ENCODE results near the gene EIF6. TPM values are rescaled to one million over a fixed set of nuclear protein-coding genes. Genes with fewer than 3 reads are reported as not detected.
A peak's percentile ranks its signal among the peaks of the same experiment; 100 is the strongest.

The EIF6 gene
- total and polyA plus RNA-seq, 2 donors (not counting 1 experiment from before 2014, with no cell fraction given), result 74.1 to 81.2 TPM

DNA sequence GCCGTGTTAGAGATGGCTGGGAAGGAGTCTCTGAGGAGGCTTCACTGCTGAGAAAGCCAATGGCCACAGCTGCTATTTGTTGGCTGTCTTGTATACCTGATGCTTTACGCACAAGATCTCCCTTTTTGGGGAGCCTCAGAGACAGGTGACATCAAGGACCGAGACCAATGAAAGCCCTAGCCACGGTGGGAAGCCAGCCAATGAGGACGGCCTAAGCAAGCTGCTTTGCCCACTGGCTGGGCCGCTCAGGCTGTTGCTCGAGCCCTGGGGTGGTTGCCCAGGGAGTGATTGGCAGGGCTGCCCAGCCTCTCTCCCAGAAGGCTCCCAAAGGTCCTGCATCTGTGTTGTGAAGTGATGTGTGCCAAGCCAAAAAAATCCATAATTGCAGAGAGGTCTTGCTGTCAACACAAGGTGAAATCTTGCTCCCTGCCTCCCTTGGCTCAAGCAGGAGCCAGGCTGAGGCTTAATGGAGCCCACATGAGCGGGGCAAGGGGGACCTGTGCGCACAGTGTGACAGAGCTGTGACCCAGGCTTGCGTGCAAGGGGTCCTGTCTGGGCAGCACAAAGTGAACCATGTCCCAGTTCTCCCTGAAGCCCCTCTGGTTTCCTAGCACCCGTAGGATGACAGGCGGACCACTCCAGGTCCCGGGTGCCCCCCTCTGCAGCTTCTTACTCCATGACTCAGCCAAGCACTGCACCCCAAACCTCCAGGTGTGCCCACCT lies 11.0 kb downstream of the EIF6 start:
- Histone ChIP-seq H3K4me2 (replicated peaks; ENCODE audit: low read depth, low read length, poor library complexity, severe bottlenecking) (no peak overlapping the region), H3K27me3 (replicated peaks in 1 of 4; ENCODE audit: control extremely low read depth in 1 of 4, control insufficient read depth in 3 of 4, insufficient read depth in 4 of 4, low read length in 3 of 4) (no peaks in the 10 kb centered on the region), H3K36me3 (replicated peaks in 1 of 2; ENCODE audit: control extremely low read depth in 1 of 2, control insufficient read depth in 1 of 2, extremely low read depth in 1 of 2, insufficient read depth in 2 of 2, low read length in 1 of 2) (peaks cover 0 to 35% of the 10 kb centered on the region in 2 experiments), H3K4me3 (ENCODE audit: control extremely low read depth in 1 of 5, extremely low read depth in 1 of 5, insufficient read depth in 1 of 5, low read depth in 2 of 5, low read length in 4 of 5) (no peak overlapping the region), H3K9me3 (ENCODE audit: control extremely low read depth in 1 of 3, control insufficient read depth in 2 of 3, insufficient read depth in 1 of 3, low read length in 2 of 3) (no peaks in the 10 kb centered on the region), H3K9ac (ENCODE audit: low read length) (no peak overlapping the region), H4K20me1 (ENCODE audit: control insufficient read depth, insufficient read depth, low read length, poor library complexity, severe bottlenecking) (peaks cover 7% of the 10 kb centered on the region), H3K79me2 (ENCODE audit: control insufficient read depth, insufficient read depth, low read length) (peaks cover 52% of the 10 kb centered on the region), H3K27ac (ENCODE audit: low read length in 2 of 2) (no peak overlapping the region), H3K4me1 (ENCODE audit: control insufficient read depth in 2 of 2, insufficient read depth in 2 of 2, low read length in 2 of 2) (peaks cover 14 to 21% of the 10 kb centered on the region in 2 donors), H2AFZ (ENCODE audit: insufficient read depth, low read depth, low read length, poor library complexity, severe bottlenecking) (no peak overlapping the region)
- ChIA-PET CTCF (no interaction called here), POLR2A (no interaction called here)
- peaks cover 11% of the 10 kb centered on the region for H3K4me1 Mint-ChIP-seq
- no peaks in the 10 kb centered on the region for H3K9me3 Mint-ChIP-seq (ENCODE audit: insufficient read depth)
- ATAC-seq (ENCODE audit: low read depth), result no peak
- H3K27me3 Mint-ChIP-seq, result no peaks in the 10 kb centered on the region
- 93% methylated on average over 13 of the region's 13 CpGs for WGBS (ENCODE audit: insufficient coverage)
- H3K4me3 Mint-ChIP-seq, result no peak overlapping the region
- intact Hi-C loops (cut with micrococcal nuclease), result no loop called here
- peak overlapping the region; percentile 15 for H3K27ac Mint-ChIP-seq
- TF ChIP-seq, protein P1, sequence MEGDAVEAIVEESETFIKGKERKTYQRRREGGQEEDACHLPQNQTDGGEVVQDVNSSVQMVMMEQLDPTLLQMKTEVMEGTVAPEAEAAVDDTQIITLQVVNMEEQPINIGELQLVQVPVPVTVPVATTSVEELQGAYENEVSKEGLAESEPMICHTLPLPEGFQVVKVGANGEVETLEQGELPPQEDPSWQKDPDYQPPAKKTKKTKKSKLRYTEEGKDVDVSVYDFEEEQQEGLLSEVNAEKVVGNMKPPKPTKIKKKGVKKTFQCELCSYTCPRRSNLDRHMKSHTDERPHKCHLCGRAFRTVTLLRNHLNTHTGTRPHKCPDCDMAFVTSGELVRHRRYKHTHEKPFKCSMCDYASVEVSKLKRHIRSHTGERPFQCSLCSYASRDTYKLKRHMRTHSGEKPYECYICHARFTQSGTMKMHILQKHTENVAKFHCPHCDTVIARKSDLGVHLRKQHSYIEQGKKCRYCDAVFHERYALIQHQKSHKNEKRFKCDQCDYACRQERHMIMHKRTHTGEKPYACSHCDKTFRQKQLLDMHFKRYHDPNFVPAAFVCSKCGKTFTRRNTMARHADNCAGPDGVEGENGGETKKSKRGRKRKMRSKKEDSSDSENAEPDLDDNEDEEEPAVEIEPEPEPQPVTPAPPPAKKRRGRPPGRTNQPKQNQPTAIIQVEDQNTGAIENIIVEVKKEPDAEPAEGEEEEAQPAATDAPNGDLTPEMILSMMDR (IDR thresholded peaks at IDR 0.05), result no peak
- no peak for TF ChIP-seq EZH2 (IDR thresholded peaks at IDR 0.05; ENCODE audit: borderline replicate concordance, insufficient read depth, low read depth, low read length, poor library complexity, severe bottlenecking)
- DNase-seq, result no peak

GRCh38 chr20:35271904-35272303 lies 12.7 kb downstream of the EIF6 start:
- intact Hi-C loops (cut with micrococcal nuclease), result no loop called here
- no peak for ATAC-seq (ENCODE audit: low read depth)
- Histone ChIP-seq H3K27ac (ENCODE audit: low read length in 2 of 2) (no peak overlapping the region), H3K4me1 (ENCODE audit: control insufficient read depth in 2 of 2, insufficient read depth in 2 of 2, low read length in 2 of 2) (peaks cover 12% of the 10 kb centered on the region in 2 donors), H3K36me3 (replicated peaks in 1 of 2; ENCODE audit: control extremely low read depth in 1 of 2, control insufficient read depth in 1 of 2, extremely low read depth in 1 of 2, insufficient read depth in 2 of 2, low read length in 1 of 2) (peaks cover 0 to 44% of the 10 kb centered on the region in 2 experiments), H3K9ac (ENCODE audit: low read length) (no peak overlapping the region), H2AFZ (ENCODE audit: insufficient read depth, low read depth, low read length, poor library complexity, severe bottlenecking) (no peak overlapping the region), H3K4me2 (replicated peaks; ENCODE audit: low read depth, low read length, poor library complexity, severe bottlenecking) (no peak overlapping the region), H3K9me3 (ENCODE audit: control extremely low read depth in 1 of 3, control insufficient read depth in 2 of 3, insufficient read depth in 1 of 3, low read length in 2 of 3) (no peaks in the 10 kb centered on the region), H3K4me3 (ENCODE audit: control extremely low read depth in 1 of 5, extremely low read depth in 1 of 5, insufficient read depth in 1 of 5, low read depth in 2 of 5, low read length in 4 of 5) (no peak overlapping the region), H3K27me3 (replicated peaks in 1 of 4; ENCODE audit: control extremely low read depth in 1 of 4, control insufficient read depth in 3 of 4, insufficient read depth in 4 of 4, low read length in 3 of 4) (no peaks in the 10 kb centered on the region), H4K20me1 (ENCODE audit: control insufficient read depth, insufficient read depth, low read length, poor library complexity, severe bottlenecking) (peaks cover 18% of the 10 kb centered on the region), H3K79me2 (ENCODE audit: control insufficient read depth, insufficient read depth, low read length) (peaks cover 63% of the 10 kb centered on the region)
- CTCF ChIA-PET, result no interaction called here
- DNase-seq, result no peak
- Mint-ChIP-seq H3K4me1 (peaks cover 1% of the 10 kb centered on the region), H3K9me3 (ENCODE audit: insufficient read depth) (no peaks in the 10 kb centered on the region), H3K27ac (no peak overlapping the region), H3K27me3 (no peaks in the 10 kb centered on the region), H3K4me3 (no peak overlapping the region)
- TF ChIP-seq, protein P1 (IDR thresholded peaks at IDR 0.05), result no peak
- TF ChIP-seq EZH2 (IDR thresholded peaks at IDR 0.05; ENCODE audit: borderline replicate concordance, insufficient read depth, low read depth, low read length, poor library complexity, severe bottlenecking), result no peak
- POLR2A ChIA-PET, result interaction anchor here (0.6 kb wide), 1 partner anchor 112 kb away, joined by 3 read pairs; no protein-coding TSS in a partner anchor
- WGBS (ENCODE audit: insufficient coverage), result 90% methylated on average over 6 of the region's 7 CpGs

Data from B cell (primary cell).